ENCODE measurements around the gene PCYT2. TPM values are rescaled to one million over a fixed set of nuclear protein-coding genes. Genes with fewer than 3 reads are reported as not detected.
A peak's percentile ranks its signal among the peaks of the same experiment; 100 is the strongest.

PCYT2 gene
- total RNA-seq, result 10 to 100 TPM; 23.7 to 34.2 (median 30.4) TPM

DNA sequence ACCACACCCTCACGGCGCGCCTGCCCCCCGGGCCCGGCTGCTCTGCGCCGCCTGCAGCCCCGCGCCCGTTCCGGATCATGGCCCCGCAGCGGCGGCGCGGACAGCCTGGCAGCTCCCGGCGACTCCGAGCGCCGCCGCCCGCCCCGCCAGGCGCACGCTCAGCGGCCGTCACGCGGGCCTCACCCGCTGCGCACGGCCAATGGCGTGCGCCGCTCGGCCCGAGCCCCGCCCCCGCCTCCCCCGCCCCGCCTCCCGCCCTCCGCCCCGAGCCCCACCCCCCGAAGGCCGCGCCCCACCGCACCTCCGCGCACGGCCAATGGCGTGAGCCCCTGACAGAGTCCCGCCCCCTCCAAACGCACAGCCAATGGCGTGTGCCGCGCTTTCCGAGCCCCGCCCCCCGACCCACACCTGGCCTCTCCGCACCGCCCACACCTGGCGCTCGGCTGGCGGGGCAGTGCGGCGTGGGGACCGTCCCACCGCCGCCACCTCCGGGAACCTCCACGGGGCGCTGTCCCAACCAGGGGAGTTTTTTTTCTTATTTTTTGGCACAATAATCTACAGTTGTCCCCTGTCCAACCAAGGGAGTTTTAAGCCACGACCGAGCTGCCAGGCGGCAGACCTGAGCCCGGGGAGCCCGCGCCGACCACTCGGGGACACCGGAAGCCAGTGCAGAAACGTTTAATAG is at the start of gene PCYT2:
Gene PCYT2, minus strand, starts transcription at position 123 of the 685 bp plus-strand sequence. Its CDS starts 44 bp downstream, at position 79.
- Histone ChIP-seq H3K36me3 (peaks cover 49% of the 10 kb centered on the region), H3K27me3 (no peaks in the 10 kb centered on the region), H3K9me3 (no peaks in the 10 kb centered on the region), H3K27ac (no peak within 1 kb of the TSS), H3K4me3 (peak within 1 kb of the TSS; percentile 88), H3K4me1 (peaks cover 36% of the 10 kb centered on the region)
- 22% methylated on average over 16 of the region's 84 CpGs for WGBS
- TF ChIP-seq, protein P1, sequence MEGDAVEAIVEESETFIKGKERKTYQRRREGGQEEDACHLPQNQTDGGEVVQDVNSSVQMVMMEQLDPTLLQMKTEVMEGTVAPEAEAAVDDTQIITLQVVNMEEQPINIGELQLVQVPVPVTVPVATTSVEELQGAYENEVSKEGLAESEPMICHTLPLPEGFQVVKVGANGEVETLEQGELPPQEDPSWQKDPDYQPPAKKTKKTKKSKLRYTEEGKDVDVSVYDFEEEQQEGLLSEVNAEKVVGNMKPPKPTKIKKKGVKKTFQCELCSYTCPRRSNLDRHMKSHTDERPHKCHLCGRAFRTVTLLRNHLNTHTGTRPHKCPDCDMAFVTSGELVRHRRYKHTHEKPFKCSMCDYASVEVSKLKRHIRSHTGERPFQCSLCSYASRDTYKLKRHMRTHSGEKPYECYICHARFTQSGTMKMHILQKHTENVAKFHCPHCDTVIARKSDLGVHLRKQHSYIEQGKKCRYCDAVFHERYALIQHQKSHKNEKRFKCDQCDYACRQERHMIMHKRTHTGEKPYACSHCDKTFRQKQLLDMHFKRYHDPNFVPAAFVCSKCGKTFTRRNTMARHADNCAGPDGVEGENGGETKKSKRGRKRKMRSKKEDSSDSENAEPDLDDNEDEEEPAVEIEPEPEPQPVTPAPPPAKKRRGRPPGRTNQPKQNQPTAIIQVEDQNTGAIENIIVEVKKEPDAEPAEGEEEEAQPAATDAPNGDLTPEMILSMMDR (IDR thresholded peaks at IDR 0.05), result peak in 1 of 2 donors; percentile 6
- no peak for TF ChIP-seq EP300 (IDR thresholded peaks at IDR 0.05)
- DNase-seq (ENCODE audit: low spot score in 2 of 2), result peak; percentile 94 to 95

DNA sequence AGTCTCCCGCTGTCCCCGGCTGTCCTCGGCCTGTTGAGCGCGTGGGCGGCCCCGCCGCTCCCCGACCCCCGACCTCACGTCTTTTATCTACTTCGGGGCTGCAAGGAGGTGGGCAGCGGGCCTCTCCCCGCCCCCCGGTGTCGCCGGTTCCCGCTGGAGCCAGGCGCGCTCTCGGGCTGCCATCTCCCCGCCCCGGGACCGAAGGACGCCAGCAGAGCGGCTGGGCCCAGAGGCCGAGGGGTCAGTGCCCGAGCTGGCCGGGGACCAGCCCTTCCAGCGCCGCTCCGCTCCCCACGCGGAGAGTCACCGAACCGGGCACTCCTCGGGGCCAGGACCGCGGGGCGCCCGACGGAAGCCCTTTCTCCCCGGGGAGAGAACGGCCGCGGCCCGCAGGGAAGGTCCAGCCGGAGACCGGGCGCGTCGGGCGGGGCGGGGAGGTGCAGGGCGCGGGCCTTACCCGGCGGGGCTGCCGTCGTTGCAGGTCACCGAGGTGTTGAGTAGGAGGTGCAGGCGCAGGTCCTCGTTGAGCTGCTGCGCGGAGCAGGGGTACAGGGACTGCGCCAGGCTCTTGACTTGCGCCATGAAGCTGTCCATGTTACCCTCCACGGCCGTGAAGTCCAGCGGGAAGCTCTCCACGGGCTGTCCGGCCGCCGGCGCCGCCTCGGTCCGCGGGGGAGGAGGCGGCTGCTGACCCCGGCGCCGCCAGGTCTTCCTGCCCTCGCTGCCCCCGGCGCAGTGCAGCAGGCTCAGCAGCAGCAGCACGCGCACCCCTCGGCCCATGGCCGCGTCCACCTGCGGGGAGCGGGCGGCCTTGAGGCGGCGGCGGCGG is 49.1 kb upstream of the PCYT2 start:
- Histone ChIP-seq H3K4me1 (peaks cover 32% of the 10 kb centered on the region), H3K36me3 (no peaks in the 10 kb centered on the region), H3K4me3 (peak overlapping the region; percentile 47), H3K27me3 (peaks cover 70% of the 10 kb centered on the region), H3K9me3 (no peaks in the 10 kb centered on the region), H3K27ac (no peak overlapping the region)
- DNase-seq (ENCODE audit: low spot score in 2 of 2), result no peak
- TF ChIP-seq, protein P1 (IDR thresholded peaks at IDR 0.05), result no peak
- TF ChIP-seq POLR2AphosphoS5 (IDR thresholded peaks at IDR 0.05) (no peak), EP300 (IDR thresholded peaks at IDR 0.05) (no peak), POLR2A (IDR thresholded peaks at IDR 0.05) (no peak)
- 4% methylated on average over 31 of the region's 98 CpGs for WGBS

DNA sequence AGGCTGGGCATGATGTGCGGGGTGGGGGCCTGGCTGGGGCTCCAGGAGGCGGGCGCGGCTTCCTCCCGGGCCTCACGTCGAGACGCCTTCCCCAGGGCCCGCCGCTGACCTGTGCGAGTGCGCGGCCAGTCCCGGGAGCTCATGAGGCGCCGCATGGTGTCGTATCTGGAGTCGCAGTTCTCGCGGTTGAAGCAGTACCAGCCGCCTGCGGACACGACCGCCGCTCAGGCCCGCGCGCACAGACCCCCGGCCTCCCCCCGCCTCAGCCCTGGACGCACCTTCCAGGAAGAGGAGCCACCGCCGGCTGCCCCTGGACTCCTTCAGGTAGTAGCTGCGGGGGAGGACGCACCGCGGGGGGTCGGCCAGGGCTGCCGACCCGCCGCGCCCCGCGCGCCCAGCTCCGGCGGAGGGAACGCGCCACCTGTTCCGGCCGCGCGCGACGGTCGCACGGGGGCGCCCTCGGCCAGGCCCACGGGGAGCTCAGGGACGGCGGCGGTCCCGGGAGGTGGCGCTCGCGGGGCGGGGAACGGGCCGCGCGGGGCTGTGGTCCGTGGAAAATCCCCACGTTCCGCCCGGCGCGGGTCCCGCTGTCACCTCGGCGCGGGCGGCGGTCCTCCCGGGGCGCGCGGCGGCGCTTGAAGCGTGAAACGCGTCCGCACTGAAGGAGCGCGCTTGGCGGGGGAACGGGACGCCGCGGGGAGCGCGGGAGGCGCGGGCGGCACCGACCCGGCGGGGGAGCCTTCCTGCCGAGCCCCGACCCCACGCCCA is 48.3 kb upstream of the PCYT2 start:
- Histone ChIP-seq H3K27me3 (peaks cover 70% of the 10 kb centered on the region), H3K36me3 (no peaks in the 10 kb centered on the region), H3K27ac (no peak overlapping the region), H3K9me3 (no peaks in the 10 kb centered on the region), H3K4me3 (peak overlapping the region; percentile 47), H3K4me1 (peaks cover 32% of the 10 kb centered on the region)
- no peak for DNase-seq (ENCODE audit: low spot score in 2 of 2)
- WGBS, result 5% methylated on average over 4 of the region's 112 CpGs
- no peak for TF ChIP-seq EP300 (IDR thresholded peaks at IDR 0.05)
- TF ChIP-seq, protein P1 (IDR thresholded peaks at IDR 0.05), result peak; percentile 91 to 94

DNA sequence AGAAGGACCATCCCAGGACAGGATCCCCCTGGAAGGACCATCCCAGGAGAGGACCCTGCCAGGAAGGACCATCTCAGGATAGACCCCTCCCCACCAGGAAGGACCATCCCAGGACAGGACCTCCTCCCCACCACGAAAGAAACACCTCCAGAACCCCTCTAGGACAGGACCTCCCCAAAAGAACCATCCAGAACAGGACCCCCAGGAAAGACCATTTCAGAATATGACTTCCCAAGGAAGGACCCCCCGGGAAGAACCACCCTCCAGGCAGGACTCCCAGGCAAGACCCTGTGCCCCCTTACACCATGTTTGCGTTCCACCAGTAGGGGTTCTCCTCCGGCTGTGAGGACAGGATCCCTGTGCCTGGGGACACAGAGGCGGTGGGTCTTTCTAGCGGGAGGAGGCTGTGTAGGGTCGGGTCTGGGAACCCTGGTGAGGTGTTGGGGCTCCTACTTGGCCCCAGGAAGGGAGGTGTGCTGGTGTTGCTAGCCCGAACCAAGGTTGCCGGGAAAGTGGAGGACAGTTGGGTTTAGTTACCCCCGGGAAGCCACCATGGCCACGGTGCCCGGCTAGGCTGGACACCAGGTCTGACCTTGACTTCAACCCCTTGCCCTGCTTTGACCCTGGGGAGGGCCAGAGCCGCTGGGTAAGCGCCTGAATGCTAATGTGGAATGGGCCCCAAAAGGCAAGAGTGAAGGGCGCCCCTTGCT is 47.6 kb upstream of the PCYT2 start:
- no peak overlapping the region for H3K27ac ChIP-seq
- 69% methylated on average over 12 of the region's 15 CpGs for WGBS
- H3K36me3 ChIP-seq, result no peaks in the 10 kb centered on the region
- peaks cover 65% of the 10 kb centered on the region for H3K27me3 ChIP-seq
- no peak for DNase-seq (ENCODE audit: low spot score in 2 of 2)
- no peak overlapping the region for H3K4me3 ChIP-seq
- peaks cover 32% of the 10 kb centered on the region for H3K4me1 ChIP-seq
- TF ChIP-seq POLR2A (IDR thresholded peaks at IDR 0.05) (no peak), POLR2AphosphoS5 (IDR thresholded peaks at IDR 0.05) (no peak), EP300 (IDR thresholded peaks at IDR 0.05) (no peak)
- TF ChIP-seq, protein P1 (IDR thresholded peaks at IDR 0.05), result no peak
- no peaks in the 10 kb centered on the region for H3K9me3 ChIP-seq
